ENCODE measurements around the gene DDAH1.
A peak's percentile ranks its signal among the peaks of the same experiment; 100 is the strongest.

The DDAH1 gene

GRCh38 chr1:85372683-85373377, 92.1 kb downstream of the DDAH1 start:
- no peaks in the 10 kb centered on the region for H3K36me3 ChIP-seq (ENCODE audit: control insufficient read depth in 4 of 4, insufficient read depth in 4 of 4, low read length in 3 of 4)
- H3K9me3 ChIP-seq (ENCODE audit: control extremely low read depth in 1 of 5, control insufficient read depth in 4 of 5, insufficient read depth in 2 of 5, low read depth in 1 of 5, low read length in 4 of 5), result no peaks in the 10 kb centered on the region
- H3K4me1 ChIP-seq (ENCODE audit: control extremely low read depth in 1 of 4, control insufficient read depth in 4 of 4, insufficient read depth in 4 of 4, low read length in 3 of 4), result no peaks in the 10 kb centered on the region
- H3K4me3 ChIP-seq (ENCODE audit: control insufficient read depth in 1 of 7, extremely low read depth in 1 of 7, insufficient read depth in 4 of 7, low read depth in 2 of 7, low read length in 6 of 7), result no peak overlapping the region
- H3K27ac ChIP-seq (ENCODE audit: insufficient read depth in 1 of 2, low read depth in 1 of 2, low read length in 2 of 2, poor library complexity in 1 of 2, severe bottlenecking in 2 of 2), result no peak overlapping the region
- DNase-seq, result no peak
- WGBS (ENCODE audit: insufficient coverage), result 100% methylated on average over 1 of the region's 5 CpGs
- H3K27me3 ChIP-seq (replicated peaks in 2 of 5; ENCODE audit: control insufficient read depth in 4 of 5, insufficient read depth in 5 of 5, low read length in 4 of 5), result no peaks in the 10 kb centered on the region
- ChIA-PET POLR2A (interaction anchor here (0.6 kb wide), 1 partner anchor 1497 kb away, joined by 3 read pairs; no protein-coding TSS in a partner anchor), CTCF (no interaction called here)

- Histone ChIP-seq H3K27ac (ENCODE audit: insufficient read depth in 1 of 2, low read depth in 1 of 2, low read length in 2 of 2, poor library complexity in 1 of 2, severe bottlenecking in 2 of 2) (no peak overlapping the region), H3K27me3 (replicated peaks in 2 of 5; ENCODE audit: control insufficient read depth in 4 of 5, insufficient read depth in 5 of 5, low read length in 4 of 5) (no peaks in the 10 kb centered on the region), H3K9me3 (ENCODE audit: control extremely low read depth in 1 of 5, control insufficient read depth in 4 of 5, insufficient read depth in 2 of 5, low read depth in 1 of 5, low read length in 4 of 5) (no peaks in the 10 kb centered on the region), H3K36me3 (ENCODE audit: control insufficient read depth in 4 of 4, insufficient read depth in 4 of 4, low read length in 3 of 4) (no peaks in the 10 kb centered on the region), H3K4me1 (ENCODE audit: control extremely low read depth in 1 of 4, control insufficient read depth in 4 of 4, insufficient read depth in 4 of 4, low read length in 3 of 4) (no peaks in the 10 kb centered on the region), H3K4me3 (ENCODE audit: control insufficient read depth in 1 of 7, extremely low read depth in 1 of 7, insufficient read depth in 4 of 7, low read depth in 2 of 7, low read length in 6 of 7) (no peak overlapping the region)
- DNase-seq, result no peak
- WGBS (ENCODE audit: insufficient coverage), result 85% methylated on average over 2 of the region's 2 CpGs
- POLR2A ChIA-PET, result no interaction called here
- CTCF ChIA-PET, result interaction anchor here (1.1 kb wide), 1 partner anchor 8 kb away, joined by 3 read pairs; no protein-coding TSS in a partner anchor
Observed at GRCh38 chr1:85371021-85371420, 93.9 kb downstream of the DDAH1 start.

- Histone ChIP-seq H3K4me3 (ENCODE audit: control insufficient read depth in 1 of 7, extremely low read depth in 1 of 7, insufficient read depth in 4 of 7, low read depth in 2 of 7, low read length in 6 of 7) (no peak overlapping the region), H3K9me3 (ENCODE audit: control extremely low read depth in 1 of 5, control insufficient read depth in 4 of 5, insufficient read depth in 2 of 5, low read depth in 1 of 5, low read length in 4 of 5) (no peaks in the 10 kb centered on the region), H3K27me3 (replicated peaks in 2 of 5; ENCODE audit: control insufficient read depth in 4 of 5, insufficient read depth in 5 of 5, low read length in 4 of 5) (no peaks in the 10 kb centered on the region), H3K27ac (ENCODE audit: insufficient read depth in 1 of 2, low read depth in 1 of 2, low read length in 2 of 2, poor library complexity in 1 of 2, severe bottlenecking in 2 of 2) (no peak overlapping the region), H3K4me1 (ENCODE audit: control extremely low read depth in 1 of 4, control insufficient read depth in 4 of 4, insufficient read depth in 4 of 4, low read length in 3 of 4) (no peaks in the 10 kb centered on the region), H3K36me3 (ENCODE audit: control insufficient read depth in 4 of 4, insufficient read depth in 4 of 4, low read length in 3 of 4) (no peaks in the 10 kb centered on the region)
- DNase-seq, result no peak
- CTCF ChIA-PET, result no interaction called here
- POLR2A ChIA-PET, result no interaction called here
- 100% methylated on average over 3 of the region's 6 CpGs for WGBS (ENCODE audit: insufficient coverage)
Observed at GRCh38 chr1:85368073-85368770, 96.7 kb downstream of the DDAH1 start.

- DNase-seq, result no peak
- no peaks in the 10 kb centered on the region for H3K4me1 ChIP-seq (ENCODE audit: control extremely low read depth in 1 of 4, control insufficient read depth in 4 of 4, insufficient read depth in 4 of 4, low read length in 3 of 4)
- POLR2A ChIA-PET, result no interaction called here
- no peak overlapping the region for H3K4me3 ChIP-seq (ENCODE audit: control insufficient read depth in 1 of 7, extremely low read depth in 1 of 7, insufficient read depth in 4 of 7, low read depth in 2 of 7, low read length in 6 of 7)
- CTCF ChIA-PET, result no interaction called here
- no peaks in the 10 kb centered on the region for H3K9me3 ChIP-seq (ENCODE audit: control extremely low read depth in 1 of 5, control insufficient read depth in 4 of 5, insufficient read depth in 2 of 5, low read depth in 1 of 5, low read length in 4 of 5)
- H3K36me3 ChIP-seq (ENCODE audit: control insufficient read depth in 4 of 4, insufficient read depth in 4 of 4, low read length in 3 of 4), result no peaks in the 10 kb centered on the region
- no peak overlapping the region for H3K27ac ChIP-seq (ENCODE audit: insufficient read depth in 1 of 2, low read depth in 1 of 2, low read length in 2 of 2, poor library complexity in 1 of 2, severe bottlenecking in 2 of 2)
- no peaks in the 10 kb centered on the region for H3K27me3 ChIP-seq (replicated peaks in 2 of 5; ENCODE audit: control insufficient read depth in 4 of 5, insufficient read depth in 5 of 5, low read length in 4 of 5)
- no CpG with 5 or more reads among the region's 3 CpGs for WGBS (ENCODE audit: insufficient coverage)
Observed at GRCh38 chr1:85366391-85367170, 98.4 kb downstream of the DDAH1 start.

GRCh38 chr1:85365851-85366250, 99.1 kb downstream of the DDAH1 start:
- 100% methylated on average over 1 of the region's 3 CpGs for WGBS (ENCODE audit: insufficient coverage)
- H3K9me3 ChIP-seq (ENCODE audit: control extremely low read depth in 1 of 5, control insufficient read depth in 4 of 5, insufficient read depth in 2 of 5, low read depth in 1 of 5, low read length in 4 of 5), result no peaks in the 10 kb centered on the region
- no peaks in the 10 kb centered on the region for H3K36me3 ChIP-seq (ENCODE audit: control insufficient read depth in 4 of 4, insufficient read depth in 4 of 4, low read length in 3 of 4)
- POLR2A ChIA-PET, result no interaction called here
- H3K27ac ChIP-seq (ENCODE audit: insufficient read depth in 1 of 2, low read depth in 1 of 2, low read length in 2 of 2, poor library complexity in 1 of 2, severe bottlenecking in 2 of 2), result no peak overlapping the region
- CTCF ChIA-PET, result no interaction called here
- DNase-seq, result no peak
- no peaks in the 10 kb centered on the region for H3K4me1 ChIP-seq (ENCODE audit: control extremely low read depth in 1 of 4, control insufficient read depth in 4 of 4, insufficient read depth in 4 of 4, low read length in 3 of 4)
- H3K4me3 ChIP-seq (ENCODE audit: control insufficient read depth in 1 of 7, extremely low read depth in 1 of 7, insufficient read depth in 4 of 7, low read depth in 2 of 7, low read length in 6 of 7), result no peak overlapping the region
- H3K27me3 ChIP-seq (replicated peaks in 2 of 5; ENCODE audit: control insufficient read depth in 4 of 5, insufficient read depth in 5 of 5, low read length in 4 of 5), result no peaks in the 10 kb centered on the region

- Histone ChIP-seq H3K36me3 (ENCODE audit: control insufficient read depth in 4 of 4, insufficient read depth in 4 of 4, low read length in 3 of 4) (no peaks in the 10 kb centered on the region), H3K4me3 (ENCODE audit: control insufficient read depth in 1 of 7, extremely low read depth in 1 of 7, insufficient read depth in 4 of 7, low read depth in 2 of 7, low read length in 6 of 7) (no peak overlapping the region), H3K4me1 (ENCODE audit: control extremely low read depth in 1 of 4, control insufficient read depth in 4 of 4, insufficient read depth in 4 of 4, low read length in 3 of 4) (no peaks in the 10 kb centered on the region), H3K27me3 (replicated peaks in 2 of 5; ENCODE audit: control insufficient read depth in 4 of 5, insufficient read depth in 5 of 5, low read length in 4 of 5) (no peaks in the 10 kb centered on the region), H3K9me3 (ENCODE audit: control extremely low read depth in 1 of 5, control insufficient read depth in 4 of 5, insufficient read depth in 2 of 5, low read depth in 1 of 5, low read length in 4 of 5) (no peaks in the 10 kb centered on the region), H3K27ac (ENCODE audit: insufficient read depth in 1 of 2, low read depth in 1 of 2, low read length in 2 of 2, poor library complexity in 1 of 2, severe bottlenecking in 2 of 2) (no peak overlapping the region)
- peak in 1 of 3 donors; percentile 4 for DNase-seq
- POLR2A ChIA-PET, result no interaction called here
- CTCF ChIA-PET, result no interaction called here
Observed at GRCh38 chr1:85363521-85363920, 101.4 kb downstream of the DDAH1 start.

- Histone ChIP-seq H3K27me3 (replicated peaks in 2 of 5; ENCODE audit: control insufficient read depth in 4 of 5, insufficient read depth in 5 of 5, low read length in 4 of 5) (no peaks in the 10 kb centered on the region), H3K4me1 (ENCODE audit: control extremely low read depth in 1 of 4, control insufficient read depth in 4 of 4, insufficient read depth in 4 of 4, low read length in 3 of 4) (no peaks in the 10 kb centered on the region), H3K4me3 (ENCODE audit: control insufficient read depth in 1 of 7, extremely low read depth in 1 of 7, insufficient read depth in 4 of 7, low read depth in 2 of 7, low read length in 6 of 7) (no peak overlapping the region), H3K36me3 (ENCODE audit: control insufficient read depth in 4 of 4, insufficient read depth in 4 of 4, low read length in 3 of 4) (no peaks in the 10 kb centered on the region), H3K27ac (ENCODE audit: insufficient read depth in 1 of 2, low read depth in 1 of 2, low read length in 2 of 2, poor library complexity in 1 of 2, severe bottlenecking in 2 of 2) (no peak overlapping the region), H3K9me3 (ENCODE audit: control extremely low read depth in 1 of 5, control insufficient read depth in 4 of 5, insufficient read depth in 2 of 5, low read depth in 1 of 5, low read length in 4 of 5) (no peaks in the 10 kb centered on the region)
- no peak for DNase-seq
- 100% methylated on average over 1 of the region's 1 CpG for WGBS (ENCODE audit: insufficient coverage)
- ChIA-PET CTCF (no interaction called here), POLR2A (no interaction called here)
Observed at GRCh38 chr1:85363092-85363491, 101.9 kb downstream of the DDAH1 start.
